Measurements from ENCODE around the gene POLD3.

The POLD3 gene

GRCh38 chr11:74686792-74687191, 94.4 kb downstream of the POLD3 start:
- no peak for DNase-seq (ENCODE audit: low read depth in 1 of 2, low spot score in 1 of 2)

GRCh38 chr11:74687237-74688023, 95.0 kb downstream of the POLD3 start:
- no peak for DNase-seq (ENCODE audit: low read depth in 1 of 2, low spot score in 1 of 2)

GRCh38 chr11:74689666-74690065, 97.3 kb downstream of the POLD3 start:
- DNase-seq (ENCODE audit: low read depth in 1 of 2, low spot score in 1 of 2), result no peak

DNA sequence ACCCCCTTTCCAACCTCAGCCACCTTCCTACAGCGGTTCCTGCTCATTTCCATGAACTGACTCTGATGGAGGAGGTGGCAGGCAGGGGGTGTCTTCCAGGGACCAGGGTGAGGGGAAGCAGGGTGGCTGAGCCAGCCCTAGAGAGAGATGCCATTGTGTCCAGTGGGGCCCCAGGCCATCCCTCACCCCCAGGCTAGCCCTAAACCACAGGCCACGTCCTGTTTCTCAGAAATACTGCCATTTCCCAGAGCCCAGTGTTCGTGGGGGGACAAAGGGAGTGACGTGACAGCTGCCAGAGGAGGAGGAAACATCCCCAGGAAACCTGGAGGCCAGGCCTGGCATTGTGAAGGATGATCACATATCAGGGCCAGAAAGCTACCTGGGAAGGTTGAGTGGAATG, 99.4 kb downstream of the POLD3 start:
- no peak for DNase-seq (ENCODE audit: low read depth in 1 of 2, low spot score in 1 of 2)
